Ishikawa (cell line): ENCODE measurements around the gene TENM3.

Experiments
- CEBPB ChIP-seq: IDR thresholded peaks from 2 replicates; pipeline ENCODE4 v1.6.1; 2012
- CREB1 ChIP-seq: IDR thresholded peaks from 2 replicates; pipeline ENCODE4 v1.6.1; 2012; ENCODE audit warnings: low read depth
- EGR1 ChIP-seq: IDR thresholded peaks from 2 replicates; pipeline ENCODE4 v1.6.1; 2012
- EP300 ChIP-seq: IDR thresholded peaks from 2 replicates; pipeline ENCODE4 v1.6.1; 2012; ENCODE audit warnings: borderline replicate concordance
- FOXM1 ChIP-seq: IDR thresholded peaks from 2 replicates; pipeline ENCODE4 v1.6.1; 2012; ENCODE audit warnings: low read depth, borderline replicate concordance
- NFIC ChIP-seq: IDR thresholded peaks from 2 replicates; pipeline ENCODE4 v1.6.1; 2012
- RAD21 ChIP-seq: IDR thresholded peaks from 2 replicates; pipeline ENCODE4 v1.6.1; 2012; ENCODE audit warnings: low read depth
- TAF1 ChIP-seq: IDR thresholded peaks from 2 replicates; pipeline ENCODE4 v1.6.1; 2012; ENCODE audit warnings: low read depth, mild to moderate bottlenecking
- TCF12 ChIP-seq: IDR thresholded peaks from 2 replicates; pipeline ENCODE4 v1.6.1; 2012; ENCODE audit warnings: low read depth
- TEAD4 ChIP-seq: IDR thresholded peaks from 2 replicates; pipeline ENCODE4 v1.6.1; 2012
- YY1 ChIP-seq: IDR thresholded peaks from 2 replicates; pipeline ENCODE4 v1.6.1; 2012; ENCODE audit warnings: low read depth
- ZBTB7A ChIP-seq: IDR thresholded peaks from 2 replicates; pipeline ENCODE4 v1.6.1; 2012; ENCODE audit warnings: low read depth
- TF ChIP-seq, protein P1 (sequence below): IDR thresholded peaks from 2 replicates; pipeline ENCODE4 v1.6.1; 2012
- TF ChIP-seq, protein P2 (sequence below): IDR thresholded peaks from 2 replicates; pipeline ENCODE4 v1.6.1; 2012; ENCODE audit warnings: low read depth, mild to moderate bottlenecking
- TF ChIP-seq, protein P3 (sequence below): IDR thresholded peaks from 2 replicates; pipeline ENCODE4 v1.6.1; 2012

TENM3 gene

DNA sequence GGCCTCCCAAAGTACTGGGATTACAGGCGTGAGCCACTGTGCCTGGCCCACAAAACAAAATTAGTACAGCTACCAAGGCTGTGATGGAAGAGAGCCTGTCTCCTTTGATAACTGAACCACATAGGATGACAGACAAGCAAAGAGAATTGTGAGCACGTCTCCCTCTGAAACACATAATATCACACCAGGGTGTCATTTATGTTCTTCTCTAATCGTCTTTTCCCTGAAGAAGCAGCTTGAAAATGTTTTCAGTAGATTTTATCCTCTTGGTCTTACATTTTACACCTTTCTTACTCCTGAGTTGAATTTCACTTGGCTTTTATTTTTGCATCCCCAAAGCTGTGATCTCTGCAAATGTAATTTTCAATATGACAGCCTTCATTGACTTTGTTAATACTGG lies 67.8 kb downstream of the TENM3 start:
- TF ChIP-seq FOXM1 (no peak), CEBPB (no peak), EGR1 (no peak), CREB1 (no peak), EP300 (no peak), TEAD4 (no peak)
- TF ChIP-seq, protein P1, sequence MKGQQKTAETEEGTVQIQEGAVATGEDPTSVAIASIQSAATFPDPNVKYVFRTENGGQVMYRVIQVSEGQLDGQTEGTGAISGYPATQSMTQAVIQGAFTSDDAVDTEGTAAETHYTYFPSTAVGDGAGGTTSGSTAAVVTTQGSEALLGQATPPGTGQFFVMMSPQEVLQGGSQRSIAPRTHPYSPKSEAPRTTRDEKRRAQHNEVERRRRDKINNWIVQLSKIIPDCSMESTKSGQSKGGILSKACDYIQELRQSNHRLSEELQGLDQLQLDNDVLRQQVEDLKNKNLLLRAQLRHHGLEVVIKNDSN: no peak
- TF ChIP-seq, protein P2, sequence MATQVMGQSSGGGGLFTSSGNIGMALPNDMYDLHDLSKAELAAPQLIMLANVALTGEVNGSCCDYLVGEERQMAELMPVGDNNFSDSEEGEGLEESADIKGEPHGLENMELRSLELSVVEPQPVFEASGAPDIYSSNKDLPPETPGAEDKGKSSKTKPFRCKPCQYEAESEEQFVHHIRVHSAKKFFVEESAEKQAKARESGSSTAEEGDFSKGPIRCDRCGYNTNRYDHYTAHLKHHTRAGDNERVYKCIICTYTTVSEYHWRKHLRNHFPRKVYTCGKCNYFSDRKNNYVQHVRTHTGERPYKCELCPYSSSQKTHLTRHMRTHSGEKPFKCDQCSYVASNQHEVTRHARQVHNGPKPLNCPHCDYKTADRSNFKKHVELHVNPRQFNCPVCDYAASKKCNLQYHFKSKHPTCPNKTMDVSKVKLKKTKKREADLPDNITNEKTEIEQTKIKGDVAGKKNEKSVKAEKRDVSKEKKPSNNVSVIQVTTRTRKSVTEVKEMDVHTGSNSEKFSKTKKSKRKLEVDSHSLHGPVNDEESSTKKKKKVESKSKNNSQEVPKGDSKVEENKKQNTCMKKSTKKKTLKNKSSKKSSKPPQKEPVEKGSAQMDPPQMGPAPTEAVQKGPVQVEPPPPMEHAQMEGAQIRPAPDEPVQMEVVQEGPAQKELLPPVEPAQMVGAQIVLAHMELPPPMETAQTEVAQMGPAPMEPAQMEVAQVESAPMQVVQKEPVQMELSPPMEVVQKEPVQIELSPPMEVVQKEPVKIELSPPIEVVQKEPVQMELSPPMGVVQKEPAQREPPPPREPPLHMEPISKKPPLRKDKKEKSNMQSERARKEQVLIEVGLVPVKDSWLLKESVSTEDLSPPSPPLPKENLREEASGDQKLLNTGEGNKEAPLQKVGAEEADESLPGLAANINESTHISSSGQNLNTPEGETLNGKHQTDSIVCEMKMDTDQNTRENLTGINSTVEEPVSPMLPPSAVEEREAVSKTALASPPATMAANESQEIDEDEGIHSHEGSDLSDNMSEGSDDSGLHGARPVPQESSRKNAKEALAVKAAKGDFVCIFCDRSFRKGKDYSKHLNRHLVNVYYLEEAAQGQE: no peak

DNA sequence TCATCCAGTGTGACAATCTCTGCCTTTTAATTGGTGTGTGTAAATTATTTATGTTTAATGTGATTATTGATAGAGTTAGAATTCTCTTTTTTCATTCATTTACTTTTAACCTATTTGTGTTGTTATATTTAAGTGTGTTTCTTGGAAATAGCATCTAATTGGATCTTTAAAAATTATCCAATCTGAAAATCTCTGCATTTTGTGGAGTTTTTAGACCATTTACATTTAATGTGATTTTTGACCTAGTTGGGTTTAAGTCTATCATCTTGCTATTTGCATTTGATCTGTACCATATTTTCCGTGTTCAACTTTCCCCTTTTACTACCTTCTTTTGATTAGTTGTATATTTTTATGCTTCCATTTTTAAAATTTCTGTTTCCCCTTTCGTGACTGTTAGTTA lies 71.3 kb downstream of the TENM3 start:
- TF ChIP-seq, protein P2: no peak
- TF ChIP-seq RAD21 (no peak), EGR1 (no peak), EP300 (no peak), ZBTB7A (no peak), CREB1 (no peak), TCF12 (no peak), TEAD4 (no peak), FOXM1 (no peak), CEBPB (no peak), YY1 (no peak), NFIC (no peak), TAF1 (no peak)
- TF ChIP-seq, protein P1: no peak
- TF ChIP-seq, protein P3, sequence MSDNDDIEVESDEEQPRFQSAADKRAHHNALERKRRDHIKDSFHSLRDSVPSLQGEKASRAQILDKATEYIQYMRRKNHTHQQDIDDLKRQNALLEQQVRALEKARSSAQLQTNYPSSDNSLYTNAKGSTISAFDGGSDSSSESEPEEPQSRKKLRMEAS: no peak

DNA sequence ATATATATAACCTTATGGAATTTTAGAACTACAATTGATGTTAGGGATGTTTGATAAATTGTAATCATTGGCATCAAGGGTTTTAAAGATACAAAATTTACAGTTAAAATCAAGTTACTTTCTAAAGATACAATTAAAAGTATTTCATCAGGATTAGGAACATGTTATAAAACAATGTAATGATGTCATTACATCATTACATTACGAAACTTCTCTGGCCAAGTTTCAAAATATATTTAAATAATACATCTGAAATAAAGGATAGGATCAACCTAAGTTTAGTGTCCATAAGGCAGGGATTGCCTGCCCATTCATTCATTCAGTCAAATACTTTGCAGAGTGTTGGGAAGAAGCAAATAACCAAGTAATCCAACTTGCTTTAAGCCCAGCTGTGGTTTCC lies 75.1 kb downstream of the TENM3 start:
- TF ChIP-seq EP300: no peak
- TF ChIP-seq, protein P2: no peak
- no peak for TF ChIP-seq NFIC
- no peak for TF ChIP-seq CEBPB
- TF ChIP-seq YY1: no peak
- no peak for TF ChIP-seq EGR1
- no peak for TF ChIP-seq TCF12
- no peak for TF ChIP-seq RAD21

DNA sequence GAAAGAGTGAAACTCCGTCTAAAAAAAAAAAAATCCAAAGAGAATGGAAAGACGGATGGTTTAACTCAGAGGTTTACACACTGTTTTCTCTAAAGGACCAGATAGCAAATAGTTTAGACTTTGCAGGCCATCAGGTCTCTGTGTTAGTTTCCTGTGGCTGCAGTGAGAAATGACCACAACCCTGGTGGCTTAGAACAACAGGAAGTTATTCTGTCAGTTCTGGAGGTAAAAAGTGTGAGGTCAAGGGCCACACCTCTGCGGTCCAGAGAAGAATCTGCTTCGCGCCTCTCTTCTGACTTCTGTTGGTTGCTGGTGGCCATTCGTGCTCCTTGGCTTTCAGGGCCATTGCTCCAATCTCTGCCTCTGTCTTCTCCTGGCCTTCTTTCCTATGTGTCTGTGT lies 76.9 kb downstream of the TENM3 start:
- TF ChIP-seq FOXM1 (no peak), YY1 (no peak), TCF12 (no peak), TEAD4 (no peak), EGR1 (no peak), CEBPB (no peak), ZBTB7A (no peak), TAF1 (no peak)

DNA sequence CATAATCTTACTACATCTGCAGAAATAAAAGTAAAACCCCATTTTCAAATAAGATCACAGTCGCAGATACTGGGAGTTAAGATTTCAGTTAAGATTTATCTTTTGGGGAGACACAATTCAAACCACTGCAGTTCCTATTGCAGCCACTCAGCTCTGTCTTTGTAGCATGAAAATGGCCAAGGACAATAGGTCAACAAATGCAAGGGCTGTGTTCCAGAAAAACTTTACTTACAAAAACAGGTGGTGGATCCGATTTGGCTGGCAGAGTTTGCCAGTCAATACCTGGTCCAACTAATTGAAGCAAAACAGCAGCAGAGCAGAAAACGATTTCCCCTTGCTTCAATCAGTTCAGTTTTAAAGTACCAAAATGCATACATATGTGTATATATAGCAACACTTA lies 77.4 kb downstream of the TENM3 start:
- TF ChIP-seq RAD21: no peak
- TF ChIP-seq, protein P3: no peak
- no peak for TF ChIP-seq CREB1
- TF ChIP-seq EGR1: no peak
- no peak for TF ChIP-seq NFIC
- TF ChIP-seq YY1: no peak
- no peak for TF ChIP-seq EP300
- TF ChIP-seq, protein P2: no peak
- TF ChIP-seq FOXM1: no peak
- TF ChIP-seq TAF1: no peak
- TF ChIP-seq ZBTB7A: no peak
- TF ChIP-seq, protein P1: no peak
- TF ChIP-seq TCF12: no peak
- TF ChIP-seq CEBPB: no peak
- no peak for TF ChIP-seq TEAD4
